Omental fat pad (tissue), 4 donors: ENCODE measurements around the gene SPEF1. TPM values are rescaled to one million over a fixed set of nuclear protein-coding genes. Genes with fewer than 3 reads are reported as not detected.

Experiments
- ATAC-seq: fragments of 150-250 bp; one replicate; pipeline ENCODE4 v1.9.1; 2016; ENCODE audit warnings: mild to moderate bottlenecking, moderate library complexity; ENCODE audit not compliant: low FRiP score
- DNase-seq: peaks from one replicate; pipeline ENCODE4 v3.0.0-alpha.2; 2019; ENCODE audit warnings: low spot score
- CTCF ChIP-seq, 3 donors: fragments of 450-650 bp; IDR thresholded peaks; one replicate each; pipeline ENCODE4 v1.5.1; 2016 to 2017; ENCODE audit warnings: antibody characterized with exemption in 3 of 3, mild to moderate bottlenecking in 3 of 3, moderate library complexity in 2 of 3
- total RNA-seq, 4 donors: library from RNA; depleted of rRNA; stranded (reverse); fragments of >200 nt; gene quantifications; one replicate each; pipeline ENCODE4 v1.1.0, GENCODE V29; 2016

The SPEF1 gene
- total RNA-seq, 4 donors from 2014 or later, result 0.56 TPM; not detected in 3

DNA sequence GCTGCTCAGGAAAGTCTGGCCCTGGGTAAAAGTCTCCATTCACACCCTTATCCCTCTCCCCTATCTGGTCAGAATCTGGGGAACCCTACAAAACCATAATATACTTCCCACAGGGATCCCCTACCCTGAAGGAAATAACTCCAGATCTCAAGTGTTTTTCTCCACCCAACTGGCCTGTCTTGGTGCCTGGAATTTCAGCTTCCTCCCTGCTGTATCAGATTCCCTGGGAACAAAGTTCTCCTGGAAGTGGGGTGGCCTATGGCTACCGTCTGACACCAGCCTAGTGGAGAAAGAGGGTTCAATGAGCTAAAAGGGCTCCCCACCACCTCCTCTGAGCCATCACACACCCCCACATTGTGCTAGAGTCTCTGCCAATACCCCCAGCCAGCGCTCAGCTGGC lies 33.8 kb downstream of the SPEF1 start:
- no peak for TF ChIP-seq CTCF (IDR thresholded peaks at IDR 0.05)
- DNase-seq (no peak), ATAC-seq (no peak)

GRCh38 chr20:3745686-3746173 lies 35.5 kb downstream of the SPEF1 start:
- no peak for TF ChIP-seq CTCF (IDR thresholded peaks at IDR 0.05)
- ATAC-seq, result no peak
- DNase-seq, result no peak

GRCh38 chr20:3744806-3745685 lies 36.2 kb downstream of the SPEF1 start:
- no peak for TF ChIP-seq CTCF (IDR thresholded peaks at IDR 0.05)
- ATAC-seq (no peak), DNase-seq (no peak)

DNA sequence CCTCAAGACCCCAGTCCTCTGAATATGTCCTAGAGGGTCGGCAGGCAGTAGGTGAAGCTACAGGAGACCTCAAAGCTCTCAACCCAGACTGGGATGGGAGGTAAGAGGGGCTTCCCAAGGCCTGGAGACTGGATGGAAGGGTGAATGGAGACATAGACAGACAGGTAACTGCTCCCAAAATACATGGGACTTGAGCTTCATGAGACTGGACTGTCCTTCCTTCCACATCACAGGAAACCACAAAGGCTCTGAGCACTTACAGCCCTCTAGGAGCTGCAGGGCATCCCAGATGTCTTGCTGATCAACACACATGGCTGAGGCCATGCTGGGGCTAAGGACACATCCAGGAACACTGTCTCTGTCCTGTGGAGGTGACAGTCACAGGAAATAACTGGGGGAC lies 37.2 kb downstream of the SPEF1 start:
- TF ChIP-seq CTCF (IDR thresholded peaks at IDR 0.05), result no peak
- no peak for ATAC-seq
- DNase-seq, result no peak

DNA sequence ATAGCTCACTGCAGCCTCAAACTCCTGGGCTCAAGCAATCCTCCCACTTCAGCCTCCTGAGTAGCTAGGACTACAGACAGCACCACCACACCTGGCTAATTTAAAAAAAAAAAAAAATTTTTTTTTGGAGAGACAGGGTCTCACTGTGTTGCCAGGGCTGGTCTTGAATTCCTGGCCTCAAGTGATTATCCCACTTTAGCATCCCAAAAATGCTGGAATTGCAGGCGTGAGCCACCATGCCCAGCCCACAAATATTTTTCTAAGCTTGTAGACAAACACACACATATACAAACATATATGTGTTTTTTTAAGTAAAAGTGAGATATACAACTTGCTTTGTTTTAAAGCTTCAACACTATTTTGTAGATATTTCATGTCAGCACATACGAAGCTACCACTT lies 38.0 kb downstream of the SPEF1 start:
- ATAC-seq (no peak), DNase-seq (no peak)
- no peak for TF ChIP-seq CTCF (IDR thresholded peaks at IDR 0.05)

- ATAC-seq, result no peak
- DNase-seq, result no peak
These were observed 39.3 kb downstream of the SPEF1 start for GRCh38 chr20:3741836-3742458.

More at GRCh38 chr20:3741836-3742458, 39.3 kb downstream of the SPEF1 start:
- TF ChIP-seq CTCF (IDR thresholded peaks at IDR 0.05), result no peak
